Measurements from ENCODE around the gene PTPN20.

PTPN20 gene

GRCh38 chr10:47050618-47051455 lies 139.6 kb downstream of the PTPN20 start:
- no peak for DNase-seq

- DNase-seq, result no peak
These were observed 140.6 kb downstream of the PTPN20 start for GRCh38 chr10:47051741-47052238.
